ENCODE data around the gene SLC19A1.

SLC19A1 gene

DNA sequence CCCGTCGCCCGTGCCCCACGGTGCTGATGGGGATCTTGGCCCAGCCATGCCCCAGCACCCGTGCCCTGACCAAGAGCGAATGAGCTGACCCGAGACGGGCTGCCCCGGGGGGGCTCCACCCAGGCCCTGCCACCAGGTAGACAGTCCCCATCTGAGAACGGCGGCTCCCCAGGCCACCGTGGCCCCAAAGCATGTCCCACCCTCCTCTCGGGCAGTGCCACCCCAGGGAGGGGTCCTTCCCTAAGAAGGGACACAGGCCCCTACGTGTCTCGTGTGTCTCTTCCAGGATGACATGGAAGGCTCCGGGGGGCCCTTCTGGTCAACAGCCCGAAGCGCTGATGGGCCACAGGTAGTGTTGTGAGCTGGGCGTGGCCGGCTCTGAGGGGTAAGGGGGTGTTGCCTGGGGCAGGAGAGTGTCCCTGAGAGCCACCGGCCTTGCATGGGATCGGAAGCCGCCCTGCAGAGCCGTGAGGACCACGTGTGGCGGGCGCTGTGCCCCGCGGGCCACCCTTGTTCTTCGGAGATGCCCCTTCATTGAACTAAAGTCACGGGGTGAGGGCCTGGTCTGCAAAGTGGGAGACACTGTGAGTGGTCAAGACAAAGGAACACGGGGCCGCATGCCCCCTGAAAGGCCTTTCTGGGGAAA lies 55.0 kb downstream of the SLC19A1 start:
- no peak overlapping the region for H3K4me3 ChIP-seq (ENCODE audit: low read length)
- no peak for DNase-seq (ENCODE audit: low read depth)
- TF ChIP-seq, protein P1, sequence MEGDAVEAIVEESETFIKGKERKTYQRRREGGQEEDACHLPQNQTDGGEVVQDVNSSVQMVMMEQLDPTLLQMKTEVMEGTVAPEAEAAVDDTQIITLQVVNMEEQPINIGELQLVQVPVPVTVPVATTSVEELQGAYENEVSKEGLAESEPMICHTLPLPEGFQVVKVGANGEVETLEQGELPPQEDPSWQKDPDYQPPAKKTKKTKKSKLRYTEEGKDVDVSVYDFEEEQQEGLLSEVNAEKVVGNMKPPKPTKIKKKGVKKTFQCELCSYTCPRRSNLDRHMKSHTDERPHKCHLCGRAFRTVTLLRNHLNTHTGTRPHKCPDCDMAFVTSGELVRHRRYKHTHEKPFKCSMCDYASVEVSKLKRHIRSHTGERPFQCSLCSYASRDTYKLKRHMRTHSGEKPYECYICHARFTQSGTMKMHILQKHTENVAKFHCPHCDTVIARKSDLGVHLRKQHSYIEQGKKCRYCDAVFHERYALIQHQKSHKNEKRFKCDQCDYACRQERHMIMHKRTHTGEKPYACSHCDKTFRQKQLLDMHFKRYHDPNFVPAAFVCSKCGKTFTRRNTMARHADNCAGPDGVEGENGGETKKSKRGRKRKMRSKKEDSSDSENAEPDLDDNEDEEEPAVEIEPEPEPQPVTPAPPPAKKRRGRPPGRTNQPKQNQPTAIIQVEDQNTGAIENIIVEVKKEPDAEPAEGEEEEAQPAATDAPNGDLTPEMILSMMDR (conservative IDR thresholded peaks at IDR 0.05; ENCODE audit: low read length), result no peak

- DNase-seq (ENCODE audit: low read depth), result no peak
- no peak overlapping the region for H3K4me3 ChIP-seq (ENCODE audit: low read length)
- TF ChIP-seq, protein P1 (conservative IDR thresholded peaks at IDR 0.05; ENCODE audit: low read length), result no peak
Observed at GRCh38 chr21:45486443-45487160, 55.6 kb downstream of the SLC19A1 start.

DNA sequence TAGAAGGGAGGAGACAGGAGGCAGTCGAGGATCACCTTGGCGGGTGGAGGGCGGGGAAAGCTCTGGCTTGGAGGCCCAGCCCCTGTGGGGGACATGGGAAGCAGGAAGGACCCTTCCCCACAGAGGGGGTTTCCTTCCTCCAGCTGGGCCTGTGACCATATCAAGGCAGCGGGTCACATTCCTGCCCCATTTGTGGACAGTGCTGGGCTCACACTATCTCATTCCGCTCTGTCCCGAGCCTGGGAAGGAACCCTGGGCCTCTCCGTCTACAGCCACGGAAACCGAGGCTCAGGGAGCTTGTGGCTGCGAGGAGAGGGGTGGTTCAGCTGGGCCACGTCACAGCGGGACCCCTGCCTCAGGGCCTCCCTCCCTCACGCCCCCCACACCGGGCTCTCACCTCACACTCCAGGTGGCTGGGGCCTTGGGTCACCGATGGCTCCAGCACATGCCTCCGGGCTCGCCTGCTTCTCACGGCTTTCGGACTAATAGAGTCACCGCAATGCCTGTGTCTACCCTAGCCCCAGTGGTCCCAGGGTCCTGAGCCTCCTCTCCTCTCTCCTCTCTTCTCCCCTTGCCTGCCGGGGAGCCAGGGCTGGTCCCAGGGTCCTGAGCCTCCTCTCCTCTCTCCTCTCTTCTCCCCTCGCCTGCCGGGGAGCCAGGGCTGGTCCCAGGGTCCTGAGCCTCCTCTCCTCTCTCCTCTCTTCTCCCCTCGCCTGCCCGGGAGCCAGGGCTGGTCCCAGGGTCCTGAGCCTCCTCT lies 56.4 kb downstream of the SLC19A1 start:
- TF ChIP-seq, protein P1 (conservative IDR thresholded peaks at IDR 0.05; ENCODE audit: low read length), result no peak
- no peak overlapping the region for H3K4me3 ChIP-seq (ENCODE audit: low read length)
- no peak for DNase-seq (ENCODE audit: low read depth)

DNA sequence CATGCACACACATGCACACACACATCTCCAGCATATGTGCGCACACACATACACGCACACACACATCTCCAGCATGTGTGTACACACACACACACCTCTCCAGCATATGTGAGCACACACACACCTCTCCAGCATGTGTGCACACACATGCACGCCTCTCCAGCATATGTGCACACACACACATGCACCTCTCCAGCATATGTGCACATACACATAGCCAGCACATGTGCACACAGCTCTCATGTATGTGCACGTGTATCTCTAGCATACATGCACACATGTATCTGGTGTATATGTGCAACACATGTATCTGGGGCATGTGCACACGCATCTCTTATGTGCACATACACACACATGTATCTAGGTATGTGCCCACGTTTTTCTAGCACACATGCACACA lies 57.9 kb downstream of the SLC19A1 start:
- no peak overlapping the region for H3K4me3 ChIP-seq (ENCODE audit: low read length)
- DNase-seq (ENCODE audit: low read depth), result no peak
- TF ChIP-seq, protein P1 (conservative IDR thresholded peaks at IDR 0.05; ENCODE audit: low read length), result no peak

DNA sequence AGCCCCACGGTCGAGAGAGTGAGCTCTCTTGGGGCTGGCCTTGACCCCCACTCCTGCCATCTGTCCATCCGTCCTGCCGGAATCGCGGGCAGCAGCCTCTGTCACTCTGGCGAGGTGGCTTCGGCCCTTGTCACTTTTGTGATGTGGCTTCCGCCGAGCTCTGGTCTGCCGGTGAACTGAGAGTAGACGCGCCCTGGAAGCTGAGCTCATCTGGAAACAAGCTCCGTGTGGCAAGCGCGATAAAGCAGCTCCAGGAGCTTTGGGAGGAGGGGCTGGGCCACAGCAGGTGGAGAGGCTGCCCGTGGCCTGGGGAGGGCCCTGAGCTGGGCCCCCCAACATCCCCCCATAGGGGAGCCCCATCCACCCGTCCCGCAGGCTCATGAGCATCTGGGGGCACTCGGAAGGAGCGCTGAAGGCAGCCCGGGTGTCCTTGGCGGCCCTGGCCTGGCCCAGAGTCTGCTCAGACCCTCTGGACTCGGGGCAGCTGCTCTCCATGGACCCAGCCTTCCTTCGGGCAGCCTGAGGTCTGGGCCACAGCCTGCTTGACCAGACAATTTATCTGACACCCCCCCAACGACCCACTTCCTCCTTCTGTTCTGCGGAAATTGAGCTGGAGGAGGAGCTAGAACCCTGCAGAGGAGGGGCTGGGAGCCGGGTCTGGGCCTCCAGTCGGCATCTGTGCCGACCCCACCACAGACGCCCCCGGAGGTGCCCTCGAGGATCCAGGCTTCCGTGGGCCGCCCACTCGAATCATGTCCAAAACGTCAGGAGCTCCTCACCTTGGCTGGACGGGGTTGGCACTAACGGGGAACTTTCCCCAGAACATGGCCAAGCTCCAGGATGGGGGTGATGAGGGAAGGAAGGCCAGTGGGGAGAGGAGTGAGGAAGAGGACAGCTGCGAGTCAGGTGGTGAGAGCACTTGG lies 59.1 kb downstream of the SLC19A1 start:
- TF ChIP-seq, protein P1 (conservative IDR thresholded peaks at IDR 0.05; ENCODE audit: low read length), result no peak
- no peak for DNase-seq (ENCODE audit: low read depth)
- no peak overlapping the region for H3K4me3 ChIP-seq (ENCODE audit: low read length)

GRCh38 chr21:45481977-45482898 lies 60.0 kb downstream of the SLC19A1 start:
- no peak for DNase-seq (ENCODE audit: low read depth)
- H3K4me3 ChIP-seq (ENCODE audit: low read length), result no peak overlapping the region
- TF ChIP-seq, protein P1 (conservative IDR thresholded peaks at IDR 0.05; ENCODE audit: low read length), result no peak
